K562 (cell line): Measurements from ENCODE around the gene RACK1. TPM values are rescaled to one million over a fixed set of nuclear protein-coding genes. Genes with fewer than 3 reads are reported as not detected.

Experiments
- COPS2 ChIP-seq: fragments of 450-650 bp; conservative IDR thresholded peaks from 2 replicates; pipeline ENCODE4 v1.6.1; 2016; ENCODE audit warnings: mild to moderate bottlenecking, moderate library complexity
- CXXC5 ChIP-seq: fragments of 250-450 bp; sonication (Bioruptor Pico); IDR thresholded peaks from 2 replicates; pipeline ENCODE4 v1.8.0; 2022; ENCODE audit warnings: inconsistent platforms, mild to moderate bottlenecking, moderate library complexity
- E2F3 ChIP-seq: fragments of 250-450 bp; sonication (Bioruptor Pico); IDR thresholded peaks from 2 replicates; pipeline ENCODE4 v1.4.0; 2020; ENCODE audit warnings: mild to moderate bottlenecking
- EHMT2 ChIP-seq: fragments of 450-650 bp; IDR thresholded peaks from 2 replicates; pipeline ENCODE4 v1.6.1; 2018; ENCODE audit warnings: antibody characterized with exemption
- GTF2A2 ChIP-seq: IDR thresholded peaks from 2 replicates; pipeline ENCODE4 v1.6.1; 2016; ENCODE audit warnings: mild to moderate bottlenecking, missing genetic modification characterization, missing compliant biosample characterization
- HDAC2 ChIP-seq: fragments of 450-650 bp; IDR thresholded peaks from 2 replicates; pipeline ENCODE4 v1.6.1; 2016; ENCODE audit warnings: mild to moderate bottlenecking
- HDAC6 ChIP-seq: IDR thresholded peaks from 2 replicates; pipeline ENCODE4 v1.6.1; 2012; ENCODE audit warnings: low read depth, mild to moderate bottlenecking, control low read depth, inconsistent platforms, low read length, moderate library complexity
- HINFP ChIP-seq: fragments of 450-650 bp; conservative IDR thresholded peaks from 2 replicates; pipeline ENCODE4 v1.6.1; 2016; ENCODE audit warnings: missing genetic modification characterization, low read depth, mild to moderate bottlenecking, control low read depth, missing compliant biosample characterization
- HMGN3 ChIP-seq: IDR thresholded peaks from 2 replicates; pipeline ENCODE4 v1.6.1; 2011; ENCODE audit warnings: borderline replicate concordance, low read depth, mild to moderate bottlenecking, mixed read lengths, low read length; ENCODE audit not compliant: insufficient read length; ENCODE audit errors: extremely low read depth
- KHSRP ChIP-seq: fragments of 450-650 bp; IDR thresholded peaks from 2 replicates; pipeline ENCODE4 v1.6.1; 2017
- NFIC ChIP-seq: fragments of 450-650 bp; IDR thresholded peaks from 2 replicates; pipeline ENCODE4 v1.6.1; 2017; ENCODE audit warnings: mild to moderate bottlenecking, inconsistent platforms
- NFRKB ChIP-seq: fragments of 450-650 bp; IDR thresholded peaks from 2 replicates; pipeline ENCODE4 v1.6.1; 2016; ENCODE audit warnings: low read depth
- NR2C2 ChIP-seq, 2 experiments: fragments of 200-800 bp in 1 of 2; sonication (Bioruptor generic) in 1 of 2; sonication (generic) in 1 of 2; formaldehyde crosslinking in 1 of 2; IDR thresholded peaks; 2 replicates each; pipeline versions ENCODE4 v1.6.1 to v1.8.0; 2016 to 2022; ENCODE audit warnings: mild to moderate bottlenecking in 1 of 2, missing compliant biosample characterization in 1 of 2, missing genetic modification characterization in 1 of 2, missing genetic modification reagents in 1 of 2
- PHF21A ChIP-seq: fragments of 450-650 bp; IDR thresholded peaks from 2 replicates; pipeline ENCODE4 v1.6.1; 2017; ENCODE audit warnings: low read depth, borderline replicate concordance
- POLR3A ChIP-seq: IDR thresholded peaks from 2 replicates; pipeline ENCODE4 v1.6.1; 2011; ENCODE audit warnings: borderline replicate concordance, mild to moderate bottlenecking, moderate library complexity; ENCODE audit not compliant: insufficient read length, insufficient read depth; ENCODE audit errors: extremely low read depth
- RBM14 ChIP-seq: fragments of 200-400 bp; formaldehyde crosslinking; IDR thresholded peaks from 2 replicates; pipeline ENCODE4 v1.6.1; 2018; ENCODE audit warnings: low read depth, mild to moderate bottlenecking, low read length, moderate library complexity, borderline replicate concordance; ENCODE audit not compliant: insufficient read depth
- RNF2 ChIP-seq: sonication (generic); IDR thresholded peaks from 2 replicates; pipeline ENCODE4 v1.6.1; 2016
- SRSF9 ChIP-seq: fragments of 200-400 bp; formaldehyde crosslinking; IDR thresholded peaks from 2 replicates; pipeline ENCODE4 v1.6.1; 2017; ENCODE audit warnings: low read depth, low read length, borderline replicate concordance
- TAF1 ChIP-seq: IDR thresholded peaks from 2 replicates; pipeline ENCODE4 v1.6.1; 2011; ENCODE audit warnings: mild to moderate bottlenecking, low read length, moderate library complexity; ENCODE audit not compliant: insufficient read depth, control insufficient read depth, severe bottlenecking; ENCODE audit errors: extremely low read depth
- TEAD4 ChIP-seq, 2 experiments: sonication (generic) in 1 of 2; formaldehyde crosslinking in 1 of 2; IDR thresholded peaks; 2 replicates each; pipeline versions ENCODE4 v1.6.1 to v1.8.0; 2012 to 2022; ENCODE audit warnings: borderline replicate concordance in 1 of 2, inconsistent platforms in 1 of 2, low read length in 1 of 2, mild to moderate bottlenecking in 1 of 2, missing genetic modification reagents in 1 of 2
- TRIM28 ChIP-seq: fragments of 450-650 bp; IDR thresholded peaks from 2 replicates; pipeline ENCODE4 v1.6.1; 2017
- ZNF184 ChIP-seq: sonication (generic); formaldehyde crosslinking; IDR thresholded peaks from 2 replicates; pipeline ENCODE4 v1.5.0; 2020; ENCODE audit warnings: missing genetic modification reagents
- ZNF324 ChIP-seq: fragments of 250-450 bp; sonication (Bioruptor Pico); IDR thresholded peaks from 2 replicates; pipeline ENCODE4 v1.4.0; 2020; ENCODE audit warnings: mild to moderate bottlenecking
- ZNF740 ChIP-seq, 3 experiments: fragments of 200-800 bp in 1 of 3; sonication (Bioruptor generic) in 1 of 3; sonication (generic) in 1 of 3; formaldehyde crosslinking in 1 of 3; IDR thresholded peaks; 2 replicates each; pipeline versions ENCODE4 v1.6.1 to v1.8.0; 2016 to 2022; ENCODE audit warnings: mild to moderate bottlenecking in 2 of 3, missing compliant biosample characterization in 2 of 3, missing genetic modification characterization in 2 of 3, missing genetic modification reagents in 1 of 3
- polyA plus RNA-seq, 8 experiments: library from polyadenylated mRNA; depleted of rRNA in 4 of 8; stranded (reverse) in 5 of 8; unstranded in 3 of 8; fragments of >200 nt; fragmentation: Nextera tagmentation in 2 of 8; fragmentation: Illumina TruSeq in 1 of 8; extraction: Ambion mirVana in 2 of 8; extraction: Trizol in 1 of 8; gene quantifications; 2 replicates each; pipeline versions ENCODE4 v1.2.1 to v1.2.3, GENCODE V29; 2011 to 2014; ENCODE audit warnings: inconsistent platforms in 1 of 8, missing spikeins in 1 of 8
- total RNA-seq, 7 experiments: library from RNA; depleted of rRNA in 6 of 7; stranded (reverse); fragments of >200 nt in 6 of 7; fragmentation: Illumina TruSeq in 2 of 7; extraction: Trizol in 2 of 7; gene quantifications; 2 replicates each; pipeline versions ENCODE4 v1.2.1 to v1.2.3, GENCODE V29; 2011 to 2021; ENCODE audit warnings: low replicate concordance in 1 of 7

Gene RACK1
- total and polyA plus RNA-seq, 9 of the 15 experiments (the other 6 are each of a cell fraction or from before 2014, with no cell fraction given): 2,303 to 5,311 (median 3,833) TPM

DNA sequence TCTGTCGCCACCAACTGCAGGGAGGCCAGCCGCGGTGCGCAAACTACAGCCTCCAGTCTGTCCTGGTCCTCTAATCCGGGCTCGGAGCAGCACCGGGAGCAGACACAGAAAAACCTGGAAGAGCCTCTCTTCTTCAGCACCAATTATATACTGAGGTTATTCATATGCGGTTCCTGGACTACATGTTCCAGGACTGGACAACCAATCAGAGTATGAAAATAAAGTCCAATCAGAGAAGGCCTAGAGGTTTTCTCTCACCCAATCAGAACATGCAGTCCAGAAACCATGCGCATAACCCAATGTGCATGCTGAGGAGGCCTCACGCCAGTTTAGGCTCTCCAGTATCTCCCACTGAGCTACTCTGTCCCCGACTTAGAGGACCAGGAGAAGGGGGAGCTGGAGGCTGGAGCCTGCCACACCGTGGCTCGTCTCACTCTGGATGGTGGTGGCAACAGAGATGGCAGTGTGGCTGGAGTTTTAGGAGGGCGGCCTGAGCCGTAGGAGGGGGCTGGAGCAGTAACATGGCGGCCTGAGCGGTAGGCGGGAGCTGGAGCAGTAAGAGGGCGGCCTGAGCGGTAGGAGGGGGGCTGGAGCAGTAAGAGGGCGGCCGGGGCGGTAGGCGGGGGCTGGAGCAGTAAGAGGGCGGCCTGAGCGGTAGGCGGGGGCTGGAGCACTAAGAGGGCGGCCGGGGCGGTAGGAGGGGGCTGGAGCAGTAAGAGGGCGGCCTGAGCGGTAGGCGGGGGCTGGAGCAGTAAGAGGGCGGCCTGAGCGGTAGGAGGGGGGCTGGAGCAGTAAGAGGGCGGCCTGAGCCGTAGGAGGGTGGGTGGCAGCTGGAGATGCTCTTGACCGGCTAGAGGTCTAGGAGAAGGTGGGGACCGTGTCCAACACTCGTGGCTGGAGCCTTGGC lies 37.6 kb upstream of the RACK1 start (continued):
- peak; percentile 44; the same call in 1 of the 2 replicates for TF ChIP-seq NFIC
- TF ChIP-seq GTF2A2 (tag): no peak
- TF ChIP-seq HDAC2: peak; percentile 83; the same call in 1 of the 2 replicates
- no peak for TF ChIP-seq E2F3 (CRISPR knock-in tag)
- TF ChIP-seq HDAC6: no peak
- no peak; the same call in 1 of the 2 replicates for TF ChIP-seq NR2C2 (CRISPR knock-in tag; IDR thresholded peaks at IDR 0.05)
- peak; percentile 43; the same call in 1 of the 2 replicates for TF ChIP-seq NR2C2 (tag; IDR thresholded peaks at IDR 0.05)
- no peak for TF ChIP-seq HINFP
- TF ChIP-seq KHSRP: no peak
- peak; percentile 73; the same call in 1 of the 2 replicates for TF ChIP-seq EHMT2
- no peak for TF ChIP-seq ZNF740 (CRISPR knock-in tag; IDR thresholded peaks at IDR 0.05)
- no peak; a peak in 1 of 4 replicates for TF ChIP-seq ZNF740 (tag; IDR thresholded peaks at IDR 0.05)
- no peak for TF ChIP-seq SRSF9
- TF ChIP-seq ZNF184: no peak
- TF ChIP-seq NFRKB: peak; percentile 79
- TF ChIP-seq ZNF324 (CRISPR knock-in tag): no peak
- TF ChIP-seq TRIM28: no peak
- TF ChIP-seq CXXC5 (CRISPR knock-in tag): peak; percentile 50; the same call in 1 of the 2 replicates
- no peak for TF ChIP-seq HMGN3
- TF ChIP-seq POLR3A: no peak
- no peak for TF ChIP-seq RNF2
- TF ChIP-seq RBM14: no peak
- no peak for TF ChIP-seq PHF21A
- no peak for TF ChIP-seq COPS2
- TF ChIP-seq TEAD4 (IDR thresholded peaks at IDR 0.05; ENCODE audit: low read length): peak; percentile 47; the same call in 1 of the 2 replicates
- no peak for TF ChIP-seq TEAD4 (CRISPR knock-in tag; IDR thresholded peaks at IDR 0.05; ENCODE audit: borderline replicate concordance)
- peak; percentile 90 for TF ChIP-seq TAF1
